ENCODE measurements around the gene DIRAS1.

- TF ChIP-seq POLR2A (IDR thresholded peaks at IDR 0.05) (no peak), CTCF (IDR thresholded peaks at IDR 0.05) (no peak)
Observed at GRCh38 chr19:2732157-2732725, 11.1 kb upstream of the DIRAS1 start.
